Cardiac muscle cell (in vitro differentiated cells and primary cell): ENCODE data around the gene KCNJ13. TPM values are rescaled to one million over a fixed set of nuclear protein-coding genes. Genes with fewer than 3 reads are reported as not detected.
"Not testable (repeated sequence)": the region's sequence is repeated elsewhere in the genome, so short reads cannot be mapped to it uniquely, and the experiment has no call there.

Experiments
- DNase-seq, 2 donors: peaks; one replicate each; pipeline versions ENCODE4 v3.0.0 to v3.0.0-alpha.2; 2010 to 2017; ENCODE audit warnings: low read depth in 1 of 2, low spot score in 1 of 2
- H3K27ac ChIP-seq: fragments of 200-600 bp; sonication (generic); 2 replicates; pipeline ENCODE4 v1.5.1; 2016
- H3K27me3 ChIP-seq: fragments of 200-600 bp; sonication (generic); 2 replicates; pipeline ENCODE4 v1.6.0; 2016; ENCODE audit warnings: control low read depth
- H3K36me3 ChIP-seq: fragments of 200-600 bp; sonication (generic); 2 replicates; pipeline ENCODE4 v1.5.1; 2016; ENCODE audit warnings: control low read depth
- H3K4me1 ChIP-seq: fragments of 200-600 bp; sonication (generic); 2 replicates; pipeline ENCODE4 v1.8.1; 2017; ENCODE audit warnings: low read depth, mild to moderate bottlenecking, mixed run types
- H3K4me3 ChIP-seq: fragments of 200-600 bp; sonication (generic); 2 replicates; pipeline ENCODE4 v1.5.1; 2016; ENCODE audit warnings: mild to moderate bottlenecking
- H3K9me3 ChIP-seq: fragments of 200-600 bp; sonication (generic); 2 replicates; pipeline ENCODE4 v1.5.1; 2017; ENCODE audit warnings: low read depth, mild to moderate bottlenecking, control low read depth
- CTCF ChIP-seq: IDR thresholded peaks from 2 replicates; pipeline ENCODE4 v1.5.1; 2012; ENCODE audit warnings: low read depth, mild to moderate bottlenecking, low read length
- polyA plus RNA-seq: library from polyadenylated mRNA; unstranded; fragments of >200 nt; fragmentation: Nextera tagmentation; extraction: Ambion mirVana; gene quantifications from 2 replicates; pipeline ENCODE4 v1.2.1, GENCODE V29; 2016
- total RNA-seq: library from RNA; depleted of rRNA; stranded (reverse); fragments of >200 nt; gene quantifications from 2 replicates; pipeline ENCODE4 v1.2.3, GENCODE V29; 2016

Gene KCNJ13
- total and polyA plus RNA-seq, 2 experiments from 2014 or later, result 1.3 TPM; not detected in 1

GRCh38 chr2:232731470-232731869 lies 44.9 kb downstream of the KCNJ13 start:
- DNase-seq, result no peak
- Histone ChIP-seq H3K27me3 (no peaks in the 10 kb centered on the region), H3K4me3 (no peak overlapping the region), H3K36me3 (peaks cover 19% of the 10 kb centered on the region), H3K4me1 (no peaks in the 10 kb centered on the region), H3K27ac (no peak overlapping the region), H3K9me3 (no peaks in the 10 kb centered on the region)
- no peak for TF ChIP-seq CTCF

GRCh38 chr2:232728785-232729184 lies 47.6 kb downstream of the KCNJ13 start:
- Histone ChIP-seq H3K27ac (no peak overlapping the region), H3K4me3 (no peak overlapping the region), H3K36me3 (peaks cover 29% of the 10 kb centered on the region), H3K9me3 (no peaks in the 10 kb centered on the region), H3K27me3 (no peaks in the 10 kb centered on the region), H3K4me1 (no peaks in the 10 kb centered on the region)
- TF ChIP-seq CTCF, result no peak
- DNase-seq, result no peak

- H3K27me3 ChIP-seq, result no peaks in the 10 kb centered on the region
- no peak for DNase-seq
- H3K9me3 ChIP-seq, result no peaks in the 10 kb centered on the region
- H3K27ac ChIP-seq, result no peak overlapping the region
- H3K4me3 ChIP-seq, result no peak overlapping the region
- TF ChIP-seq CTCF, result no peak
- no peaks in the 10 kb centered on the region for H3K4me1 ChIP-seq
- H3K36me3 ChIP-seq, result peaks cover 18% of the 10 kb centered on the region
Measured at GRCh38 chr2:232723027-232723426, 53.3 kb downstream of the KCNJ13 start.

GRCh38 chr2:232721882-232722281 lies 54.5 kb downstream of the KCNJ13 start:
- no peaks in the 10 kb centered on the region for H3K9me3 ChIP-seq
- no peak overlapping the region for H3K4me3 ChIP-seq
- H3K27ac ChIP-seq, result no peak overlapping the region
- no peaks in the 10 kb centered on the region for H3K4me1 ChIP-seq
- DNase-seq, result no peak
- peaks cover 15% of the 10 kb centered on the region for H3K36me3 ChIP-seq
- TF ChIP-seq CTCF, result no peak
- no peaks in the 10 kb centered on the region for H3K27me3 ChIP-seq

- H3K36me3 ChIP-seq, result peaks cover 15% of the 10 kb centered on the region
- no peaks in the 10 kb centered on the region for H3K4me1 ChIP-seq
- H3K27me3 ChIP-seq, result no peaks in the 10 kb centered on the region
- H3K9me3 ChIP-seq, result no peaks in the 10 kb centered on the region
- no peak for DNase-seq
- no peak overlapping the region for H3K4me3 ChIP-seq
- H3K27ac ChIP-seq, result no peak overlapping the region
- TF ChIP-seq CTCF, result no peak
Measured at GRCh38 chr2:232721261-232721660, 55.1 kb downstream of the KCNJ13 start.

GRCh38 chr2:232720056-232720455 lies 56.3 kb downstream of the KCNJ13 start:
- not testable (repeated sequence) for H3K27me3 ChIP-seq, H3K4me1 ChIP-seq, DNase-seq, H3K27ac ChIP-seq, H3K4me3 ChIP-seq, H3K9me3 ChIP-seq, H3K36me3 ChIP-seq

Other genes starting within 250 kb of the KCNJ13 start
- gene CHRNG, start 236.9 kb downstream of the KCNJ13 start, total RNA-seq, result 0.04 TPM in 1 of 2 replicates, not detected in the other
- gene CHRNG, start 236.9 kb downstream of the KCNJ13 start, polyA plus RNA-seq, result 0.28 and 0.37 TPM in 2 replicates
- gene TIGD1, start 226.0 kb downstream of the KCNJ13 start, total RNA-seq, result 8.3 and 10.6 TPM in 2 replicates
- 12.5 and 14.8 TPM in 2 replicates for gene TIGD1, start 226.0 kb downstream of the KCNJ13 start, polyA plus RNA-seq
- gene EIF4E2, start 225.9 kb downstream of the KCNJ13 start, total RNA-seq, result 48.0 and 53.2 TPM in 2 replicates
- gene EIF4E2, start 225.9 kb downstream of the KCNJ13 start, polyA plus RNA-seq, result 85.5 and 101 TPM in 2 replicates
- 3.2 and 8.0 TPM in 2 replicates for gene EFHD1, start 143.0 kb downstream of the KCNJ13 start, total RNA-seq
- 12.4 and 19.5 TPM in 2 replicates for gene EFHD1, start 143.0 kb downstream of the KCNJ13 start, polyA plus RNA-seq
- gene GIGYF2, start 79.2 kb downstream of the KCNJ13 start, total RNA-seq, result 34.7 and 52.1 TPM in 2 replicates
- gene GIGYF2, start 79.2 kb downstream of the KCNJ13 start, polyA plus RNA-seq, result 36.9 and 37.2 TPM in 2 replicates
- gene SNORC, start 93.7 kb upstream of the KCNJ13 start, total RNA-seq, result 3.8 and 13.1 TPM in 2 replicates
- gene SNORC, start 93.7 kb upstream of the KCNJ13 start, polyA plus RNA-seq, result 1.2 and 2.3 TPM in 2 replicates
- gene NGEF, start 236.7 kb upstream of the KCNJ13 start, total RNA-seq, result 2.1 and 2.9 TPM in 2 replicates
- gene NGEF, start 236.7 kb upstream of the KCNJ13 start, polyA plus RNA-seq, result 2.0 and 5.6 TPM in 2 replicates